IPS-15b (cell line): ENCODE measurements around the gene GNAO1.

Experiments used
- H3K27me3 ChIP-seq: one replicate; pipeline ENCODE4 v1.6.1; 2013; ENCODE audit warnings: low read length; ENCODE audit not compliant: control insufficient read depth, insufficient read depth
- H3K36me3 ChIP-seq: one replicate; pipeline ENCODE4 v1.6.1; 2013; ENCODE audit warnings: low read length; ENCODE audit not compliant: control insufficient read depth, insufficient read depth
- H3K4me1 ChIP-seq: one replicate; pipeline ENCODE4 v1.6.1; 2013; ENCODE audit warnings: mild to moderate bottlenecking, low read length; ENCODE audit not compliant: control insufficient read depth, insufficient read depth
- H3K4me3 ChIP-seq: one replicate; pipeline ENCODE4 v1.5.1; 2013; ENCODE audit warnings: low read depth, low read length
- H3K9ac ChIP-seq: one replicate; pipeline ENCODE4 v1.6.1; 2013; ENCODE audit warnings: low read depth, mild to moderate bottlenecking, low read length
- H3K9me3 ChIP-seq: one replicate; pipeline ENCODE4 v1.6.1; 2013; ENCODE audit warnings: mild to moderate bottlenecking, low read length; ENCODE audit not compliant: control insufficient read depth, insufficient read depth

Gene GNAO1

GRCh38 chr16:56298948-56299596 lies 107.8 kb downstream of the GNAO1 start:
- Histone ChIP-seq H3K36me3 (no peaks in the 10 kb centered on the region), H3K27me3 (peaks cover 9% of the 10 kb centered on the region), H3K9me3 (no peaks in the 10 kb centered on the region), H3K4me1 (peaks cover 12% of the 10 kb centered on the region), H3K9ac (no peak overlapping the region), H3K4me3 (no peak overlapping the region)

- Histone ChIP-seq H3K4me1 (peaks cover 12% of the 10 kb centered on the region), H3K4me3 (no peak overlapping the region), H3K36me3 (no peaks in the 10 kb centered on the region), H3K27me3 (peaks cover 6% of the 10 kb centered on the region), H3K9ac (no peak overlapping the region), H3K9me3 (no peaks in the 10 kb centered on the region)
These were observed 108.9 kb downstream of the GNAO1 start for GRCh38 chr16:56300242-56300623.

- peaks cover 6% of the 10 kb centered on the region for H3K4me1 ChIP-seq
- H3K4me3 ChIP-seq, result no peak overlapping the region
- H3K9ac ChIP-seq, result no peak overlapping the region
- no peaks in the 10 kb centered on the region for H3K9me3 ChIP-seq
- peaks cover 2% of the 10 kb centered on the region for H3K27me3 ChIP-seq
- H3K36me3 ChIP-seq, result no peaks in the 10 kb centered on the region
These were observed 109.9 kb downstream of the GNAO1 start for GRCh38 chr16:56300891-56301850.

GRCh38 chr16:56302506-56302905 lies 111.2 kb downstream of the GNAO1 start:
- no peak overlapping the region for H3K9ac ChIP-seq
- H3K9me3 ChIP-seq, result no peaks in the 10 kb centered on the region
- no peaks in the 10 kb centered on the region for H3K36me3 ChIP-seq
- peaks cover 3% of the 10 kb centered on the region for H3K4me1 ChIP-seq
- no peak overlapping the region for H3K4me3 ChIP-seq
- no peaks in the 10 kb centered on the region for H3K27me3 ChIP-seq

- no peaks in the 10 kb centered on the region for H3K27me3 ChIP-seq
- no peaks in the 10 kb centered on the region for H3K9me3 ChIP-seq
- H3K4me3 ChIP-seq, result no peak overlapping the region
- no peak overlapping the region for H3K9ac ChIP-seq
- peaks cover 3% of the 10 kb centered on the region for H3K4me1 ChIP-seq
- no peaks in the 10 kb centered on the region for H3K36me3 ChIP-seq
These were observed 111.9 kb downstream of the GNAO1 start for GRCh38 chr16:56303066-56303715.

- H3K27me3 ChIP-seq, result no peaks in the 10 kb centered on the region
- no peaks in the 10 kb centered on the region for H3K9me3 ChIP-seq
- H3K36me3 ChIP-seq, result no peaks in the 10 kb centered on the region
- H3K4me3 ChIP-seq, result no peak overlapping the region
- H3K9ac ChIP-seq, result no peak overlapping the region
- H3K4me1 ChIP-seq, result peaks cover 3% of the 10 kb centered on the region
These were observed 112.6 kb downstream of the GNAO1 start for GRCh38 chr16:56303880-56304279.

GRCh38 chr16:56305956-56306565 lies 114.8 kb downstream of the GNAO1 start:
- no peaks in the 10 kb centered on the region for H3K36me3 ChIP-seq
- H3K4me3 ChIP-seq, result no peak overlapping the region
- H3K4me1 ChIP-seq, result peaks cover 3% of the 10 kb centered on the region
- H3K27me3 ChIP-seq, result no peaks in the 10 kb centered on the region
- H3K9ac ChIP-seq, result peak overlapping the region; percentile 1
- no peaks in the 10 kb centered on the region for H3K9me3 ChIP-seq

- H3K4me1 ChIP-seq, result peaks cover 3% of the 10 kb centered on the region
- H3K4me3 ChIP-seq, result no peak overlapping the region
- H3K9me3 ChIP-seq, result no peaks in the 10 kb centered on the region
- H3K9ac ChIP-seq, result no peak overlapping the region
- H3K36me3 ChIP-seq, result no peaks in the 10 kb centered on the region
- no peaks in the 10 kb centered on the region for H3K27me3 ChIP-seq
These were observed 115.6 kb downstream of the GNAO1 start for GRCh38 chr16:56306690-56307533.

GRCh38 chr16:56307534-56307873 lies 116.2 kb downstream of the GNAO1 start:
- Histone ChIP-seq H3K4me3 (no peak overlapping the region), H3K9ac (no peak overlapping the region), H3K36me3 (no peaks in the 10 kb centered on the region), H3K4me1 (peaks cover 3% of the 10 kb centered on the region), H3K9me3 (no peaks in the 10 kb centered on the region), H3K27me3 (no peaks in the 10 kb centered on the region)

GRCh38 chr16:56309008-56309407 lies 117.7 kb downstream of the GNAO1 start:
- Histone ChIP-seq H3K4me3 (no peak overlapping the region), H3K27me3 (no peaks in the 10 kb centered on the region), H3K9ac (no peak overlapping the region), H3K9me3 (no peaks in the 10 kb centered on the region), H3K4me1 (peaks cover 3% of the 10 kb centered on the region), H3K36me3 (no peaks in the 10 kb centered on the region)

- H3K27me3 ChIP-seq, result no peaks in the 10 kb centered on the region
- no peak overlapping the region for H3K9ac ChIP-seq
- no peak overlapping the region for H3K4me3 ChIP-seq
- H3K4me1 ChIP-seq, result peaks cover 2% of the 10 kb centered on the region
- H3K36me3 ChIP-seq, result no peaks in the 10 kb centered on the region
- no peaks in the 10 kb centered on the region for H3K9me3 ChIP-seq
These were observed 119.4 kb downstream of the GNAO1 start for GRCh38 chr16:56310690-56311089.
